GM23338 (cell line): Measurements from ENCODE around the gene TERT. TPM values are rescaled to one million over a fixed set of nuclear protein-coding genes. Genes with fewer than 3 reads are reported as not detected.

ENCODE experiments used
- ATAC-seq: fragments of 200-7000 bp; cut with Tn5 transposase; 3 replicates; pipeline ENCODE4 v1.9.1; 2020
- DNase-seq: peaks from one replicate; pipeline ENCODE4 v3.0.0-alpha.2; 2015; ENCODE audit warnings: low spot score
- H2AFZ ChIP-seq: fragments of 200-600 bp; sonication (generic); 2 replicates; pipeline ENCODE4 v1.8.0; 2016; ENCODE audit warnings: antibody characterized with exemption, mild to moderate bottlenecking, moderate library complexity
- H3F3A ChIP-seq: fragments of 200-600 bp; sonication (generic); replicated peaks from 2 replicates; pipeline ENCODE4 v1.8.0; 2017; ENCODE audit warnings: antibody characterized with exemption, mixed run types, low read depth
- H3K27ac ChIP-seq: fragments of 200-600 bp; sonication (generic); 2 replicates; pipeline ENCODE4 v1.6.1; 2016; ENCODE audit warnings: low read depth
- H3K27me3 ChIP-seq: fragments of 200-600 bp; sonication (generic); 2 replicates; pipeline ENCODE4 v1.8.0; 2016; ENCODE audit warnings: mild to moderate bottlenecking, mixed run types, moderate library complexity; ENCODE audit not compliant: insufficient read depth
- H3K36me3 ChIP-seq: fragments of 200-600 bp; sonication (generic); 2 replicates; pipeline ENCODE4 v1.8.0; 2016; ENCODE audit warnings: mild to moderate bottlenecking; ENCODE audit not compliant: insufficient read depth
- H3K4me1 ChIP-seq: fragments of 200-600 bp; sonication (generic); 2 replicates; pipeline ENCODE4 v1.8.0; 2016; ENCODE audit warnings: mild to moderate bottlenecking, moderate library complexity; ENCODE audit not compliant: insufficient read depth
- H3K4me2 ChIP-seq: fragments of 200-600 bp; sonication (generic); 2 replicates; pipeline ENCODE4 v1.7.1; 2017; ENCODE audit warnings: mixed run types
- H3K4me3 ChIP-seq: fragments of 200-600 bp; sonication (generic); 2 replicates; pipeline ENCODE4 v1.6.1; 2016; ENCODE audit warnings: mixed run types
- H3K79me2 ChIP-seq: fragments of 200-600 bp; sonication (generic); replicated peaks from 2 replicates; pipeline ENCODE4 v1.8.0; 2017; ENCODE audit warnings: mild to moderate bottlenecking; ENCODE audit not compliant: insufficient read depth
- H3K9me2 ChIP-seq: fragments of 200-600 bp; sonication (generic); 2 replicates; pipeline ENCODE4 v1.8.0; 2017; ENCODE audit not compliant: insufficient read depth
- H4K20me1 ChIP-seq: fragments of 200-600 bp; sonication (generic); replicated peaks from 2 replicates; pipeline ENCODE4 v1.8.0; 2017; ENCODE audit warnings: mild to moderate bottlenecking; ENCODE audit not compliant: insufficient read depth
- H3K27ac Mint-ChIP-seq: 2 replicates; pipeline ENCODE4 v1.8.0; 2020; ENCODE audit warnings: inconsistent platforms, mild to moderate bottlenecking, moderate library complexity, mixed read lengths
- H3K27me3 Mint-ChIP-seq: 3 replicates; pipeline ENCODE4 v1.8.0; 2022; ENCODE audit warnings: low read depth, mild to moderate bottlenecking, moderate library complexity, mixed read lengths, inconsistent platforms; ENCODE audit not compliant: insufficient read depth, poor library complexity
- H3K36me3 Mint-ChIP-seq: 3 replicates; pipeline ENCODE4 v1.8.0; 2021; ENCODE audit warnings: low read depth, mild to moderate bottlenecking, inconsistent platforms, moderate library complexity, mixed read lengths
- H3K4me1 Mint-ChIP-seq: 3 replicates; pipeline ENCODE4 v1.8.0; 2020; ENCODE audit warnings: mild to moderate bottlenecking, inconsistent platforms, mixed read lengths
- H3K4me3 Mint-ChIP-seq: 3 replicates; pipeline ENCODE4 v1.8.0; 2021; ENCODE audit warnings: moderate library complexity, mild to moderate bottlenecking, inconsistent platforms, mixed read lengths
- H3K9me3 Mint-ChIP-seq: 3 replicates; pipeline ENCODE4 v1.8.0; 2020; ENCODE audit warnings: moderate library complexity, mild to moderate bottlenecking, inconsistent platforms, mixed read lengths
- CREB1 ChIP-seq: fragments of 250-450 bp; sonication (Bioruptor Pico); IDR thresholded peaks from 2 replicates; pipeline ENCODE4 v1.5.0; 2020; ENCODE audit warnings: low read depth, mild to moderate bottlenecking, moderate library complexity
- EZH2 ChIP-seq: fragments of 200-600 bp; sonication (generic); IDR thresholded peaks from one replicate; pipeline ENCODE4 v1.8.0; 2017; ENCODE audit warnings: antibody characterized with exemption, mild to moderate bottlenecking, low read depth; ENCODE audit not compliant: unreplicated experiment
- EZH2phosphoT487 ChIP-seq: fragments of 200-600 bp; sonication (generic); IDR thresholded peaks from one replicate; pipeline ENCODE4 v1.8.1; 2018; ENCODE audit warnings: antibody characterized with exemption; ENCODE audit not compliant: unreplicated experiment
- JUNB ChIP-seq: IDR thresholded peaks from one replicate; pipeline ENCODE4 v1.6.1; 2016; ENCODE audit warnings: antibody characterized with exemption; ENCODE audit not compliant: unreplicated experiment
- NANOG ChIP-seq: IDR thresholded peaks from 2 replicates; pipeline ENCODE4 v1.6.1; 2016; ENCODE audit warnings: antibody characterized with exemption, borderline replicate concordance
- ZNF114 ChIP-seq: fragments of 250-450 bp; sonication (Bioruptor Pico); IDR thresholded peaks from 2 replicates; pipeline ENCODE4 v1.5.0; 2020; ENCODE audit warnings: mild to moderate bottlenecking, moderate library complexity
- polyA plus RNA-seq: library from polyadenylated mRNA; unstranded; fragments of >200 nt; fragmentation: Nextera tagmentation; extraction: Ambion mirVana; gene quantifications from 2 replicates; pipeline ENCODE4 v1.2.1, GENCODE V29; 2016
- total RNA-seq: library from RNA; depleted of rRNA; stranded (reverse); fragments of >200 nt; shearing (Covaris generic); gene quantifications from 2 replicates; pipeline ENCODE4 v1.2.3, GENCODE V29; 2014
- TF ChIP-seq, protein P1 (sequence below): fragments of 250-450 bp; sonication (Bioruptor Pico); IDR thresholded peaks from 2 replicates; pipeline ENCODE4 v1.5.0; 2020; ENCODE audit warnings: mild to moderate bottlenecking, moderate library complexity
- TF ChIP-seq, protein P2 (sequence below): IDR thresholded peaks from one replicate; pipeline ENCODE4 v1.6.1; 2018; ENCODE audit warnings: antibody characterized with exemption; ENCODE audit not compliant: unreplicated experiment

The TERT gene
- total and polyA plus RNA-seq, 2 experiments from 2014 or later = 9.8 to 46.4 TPM

DNA sequence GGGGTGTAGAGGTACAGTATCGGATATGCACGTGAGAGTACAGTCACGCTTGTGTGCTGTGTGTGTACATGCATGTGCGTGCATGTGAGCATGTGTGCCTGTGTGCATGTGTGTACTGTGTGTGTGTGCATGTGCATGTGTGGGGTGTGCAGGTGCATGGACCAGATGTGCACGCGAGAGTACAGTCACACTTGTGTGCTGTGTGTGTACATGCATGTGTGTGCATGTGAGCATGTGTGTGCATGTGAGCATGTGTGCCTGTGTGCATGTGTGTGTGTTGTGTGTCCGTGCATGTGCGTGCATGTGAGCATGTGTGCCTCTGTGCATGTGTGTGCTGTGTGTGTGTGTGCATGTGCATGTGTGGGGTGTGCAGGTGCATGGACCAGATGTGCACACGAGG lies 83.2 kb downstream of the TERT start:
- DNase-seq (no peak), ATAC-seq (no peak)
- Histone ChIP-seq H3K4me2 (no peak overlapping the region), H3F3A (no peaks in the 10 kb centered on the region), H3K9me2 (no peaks in the 10 kb centered on the region), H3K27ac (no peak overlapping the region), H4K20me1 (no peaks in the 10 kb centered on the region; the same call in 1 of the 2 replicates), H2AFZ (no peak overlapping the region), H3K27me3 (no peaks in the 10 kb centered on the region), H3K36me3 (no peaks in the 10 kb centered on the region), H3K79me2 (no peaks in the 10 kb centered on the region), H3K4me1 (no peaks in the 10 kb centered on the region), H3K4me3 (no peak overlapping the region)
- H3K27ac Mint-ChIP-seq = no peak overlapping the region
- H3K27me3 Mint-ChIP-seq = peaks cover 4% of the 10 kb centered on the region
- no peak for TF ChIP-seq EZH2phosphoT487
- TF ChIP-seq, protein P1, sequence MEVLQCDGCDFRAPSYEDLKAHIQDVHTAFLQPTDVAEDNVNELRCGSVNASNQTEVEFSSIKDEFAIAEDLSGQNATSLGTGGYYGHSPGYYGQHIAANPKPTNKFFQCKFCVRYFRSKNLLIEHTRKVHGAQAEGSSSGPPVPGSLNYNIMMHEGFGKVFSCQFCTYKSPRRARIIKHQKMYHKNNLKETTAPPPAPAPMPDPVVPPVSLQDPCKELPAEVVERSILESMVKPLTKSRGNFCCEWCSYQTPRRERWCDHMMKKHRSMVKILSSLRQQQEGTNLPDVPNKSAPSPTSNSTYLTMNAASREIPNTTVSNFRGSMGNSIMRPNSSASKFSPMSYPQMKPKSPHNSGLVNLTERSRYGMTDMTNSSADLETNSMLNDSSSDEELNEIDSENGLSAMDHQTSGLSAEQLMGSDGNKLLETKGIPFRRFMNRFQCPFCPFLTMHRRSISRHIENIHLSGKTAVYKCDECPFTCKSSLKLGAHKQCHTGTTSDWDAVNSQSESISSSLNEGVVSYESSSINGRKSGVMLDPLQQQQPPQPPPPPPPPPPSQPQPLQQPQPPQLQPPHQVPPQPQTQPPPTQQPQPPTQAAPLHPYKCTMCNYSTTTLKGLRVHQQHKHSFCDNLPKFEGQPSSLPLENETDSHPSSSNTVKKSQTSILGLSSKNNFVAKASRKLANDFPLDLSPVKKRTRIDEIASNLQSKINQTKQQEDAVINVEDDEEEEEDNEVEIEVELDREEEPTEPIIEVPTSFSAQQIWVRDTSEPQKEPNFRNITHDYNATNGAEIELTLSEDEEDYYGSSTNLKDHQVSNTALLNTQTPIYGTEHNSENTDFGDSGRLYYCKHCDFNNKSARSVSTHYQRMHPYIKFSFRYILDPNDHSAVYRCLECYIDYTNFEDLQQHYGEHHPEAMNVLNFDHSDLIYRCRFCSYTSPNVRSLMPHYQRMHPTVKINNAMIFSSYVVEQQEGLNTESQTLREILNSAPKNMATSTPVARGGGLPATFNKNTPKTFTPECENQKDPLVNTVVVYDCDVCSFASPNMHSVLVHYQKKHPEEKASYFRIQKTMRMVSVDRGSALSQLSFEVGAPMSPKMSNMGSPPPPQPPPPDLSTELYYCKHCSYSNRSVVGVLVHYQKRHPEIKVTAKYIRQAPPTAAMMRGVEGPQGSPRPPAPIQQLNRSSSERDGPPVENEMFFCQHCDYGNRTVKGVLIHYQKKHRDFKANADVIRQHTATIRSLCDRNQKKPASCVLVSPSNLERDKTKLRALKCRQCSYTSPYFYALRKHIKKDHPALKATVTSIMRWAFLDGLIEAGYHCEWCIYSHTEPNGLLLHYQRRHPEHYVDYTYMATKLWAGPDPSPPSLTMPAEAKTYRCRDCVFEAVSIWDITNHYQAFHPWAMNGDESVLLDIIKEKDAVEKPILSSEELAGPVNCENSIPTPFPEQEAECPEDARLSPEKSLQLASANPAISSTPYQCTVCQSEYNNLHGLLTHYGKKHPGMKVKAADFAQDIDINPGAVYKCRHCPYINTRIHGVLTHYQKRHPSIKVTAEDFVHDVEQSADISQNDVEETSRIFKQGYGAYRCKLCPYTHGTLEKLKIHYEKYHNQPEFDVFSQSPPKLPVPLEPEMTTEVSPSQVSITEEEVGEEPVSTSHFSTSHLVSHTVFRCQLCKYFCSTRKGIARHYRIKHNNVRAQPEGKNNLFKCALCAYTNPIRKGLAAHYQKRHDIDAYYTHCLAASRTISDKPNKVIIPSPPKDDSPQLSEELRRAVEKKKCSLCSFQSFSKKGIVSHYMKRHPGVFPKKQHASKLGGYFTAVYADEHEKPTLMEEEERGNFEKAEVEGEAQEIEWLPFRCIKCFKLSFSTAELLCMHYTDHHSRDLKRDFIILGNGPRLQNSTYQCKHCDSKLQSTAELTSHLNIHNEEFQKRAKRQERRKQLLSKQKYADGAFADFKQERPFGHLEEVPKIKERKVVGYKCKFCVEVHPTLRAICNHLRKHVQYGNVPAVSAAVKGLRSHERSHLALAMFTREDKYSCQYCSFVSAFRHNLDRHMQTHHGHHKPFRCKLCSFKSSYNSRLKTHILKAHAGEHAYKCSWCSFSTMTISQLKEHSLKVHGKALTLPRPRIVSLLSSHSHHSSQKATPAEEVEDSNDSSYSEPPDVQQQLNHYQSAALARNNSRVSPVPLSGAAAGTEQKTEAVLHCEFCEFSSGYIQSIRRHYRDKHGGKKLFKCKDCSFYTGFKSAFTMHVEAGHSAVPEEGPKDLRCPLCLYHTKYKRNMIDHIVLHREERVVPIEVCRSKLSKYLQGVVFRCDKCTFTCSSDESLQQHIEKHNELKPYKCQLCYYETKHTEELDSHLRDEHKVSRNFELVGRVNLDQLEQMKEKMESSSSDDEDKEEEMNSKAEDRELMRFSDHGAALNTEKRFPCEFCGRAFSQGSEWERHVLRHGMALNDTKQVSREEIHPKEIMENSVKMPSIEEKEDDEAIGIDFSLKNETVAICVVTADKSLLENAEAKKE (CRISPR knock-in tag) = no peak
- H3K4me1 Mint-ChIP-seq = peaks cover 3% of the 10 kb centered on the region; the same call in 2 of the 3 replicates
- H3K36me3 Mint-ChIP-seq = no peaks in the 10 kb centered on the region; the same call in 2 of the 3 replicates
- H3K4me3 Mint-ChIP-seq = no peak overlapping the region
- peaks cover 3% of the 10 kb centered on the region; the same call in 1 of the 3 replicates for H3K9me3 Mint-ChIP-seq

DNA sequence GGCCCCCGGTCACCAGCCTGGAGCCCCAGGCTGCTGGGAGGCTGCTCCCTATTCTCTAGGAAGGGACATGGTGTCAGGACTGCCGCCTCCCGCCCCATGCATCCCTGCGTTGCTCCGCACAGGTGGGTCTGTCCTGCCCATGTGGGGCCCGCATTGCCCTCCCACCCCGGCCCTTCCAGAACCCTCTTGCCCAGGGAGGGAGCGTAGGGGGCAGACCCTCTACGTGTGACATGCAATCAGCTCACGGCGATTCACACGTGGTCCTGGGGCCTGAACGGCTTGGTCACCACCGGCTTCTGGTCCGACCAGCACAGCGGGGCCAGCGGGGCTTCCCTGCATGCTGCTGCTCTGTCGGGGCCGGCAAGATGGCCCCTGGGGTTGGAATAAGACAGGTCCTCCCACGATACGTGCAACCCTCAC lies 84.0 kb downstream of the TERT start:
- Mint-ChIP-seq H3K4me3 (no peak overlapping the region), H3K27me3 (peaks cover 4% of the 10 kb centered on the region), H3K4me1 (peaks cover 3% of the 10 kb centered on the region; the same call in 2 of the 3 replicates), H3K9me3 (peaks cover under 1% of the 10 kb centered on the region; the same call in 1 of the 3 replicates), H3K27ac (no peak overlapping the region), H3K36me3 (no peaks in the 10 kb centered on the region; the same call in 2 of the 3 replicates)
- Histone ChIP-seq H3K27ac (no peak overlapping the region), H4K20me1 (no peaks in the 10 kb centered on the region; the same call in 1 of the 2 replicates), H3F3A (no peaks in the 10 kb centered on the region), H3K4me1 (no peaks in the 10 kb centered on the region), H3K9me2 (no peaks in the 10 kb centered on the region), H3K4me2 (no peak overlapping the region), H3K36me3 (no peaks in the 10 kb centered on the region), H2AFZ (no peak overlapping the region), H3K79me2 (no peaks in the 10 kb centered on the region), H3K4me3 (no peak overlapping the region), H3K27me3 (no peaks in the 10 kb centered on the region)
- ATAC-seq = no peak
- DNase-seq = no peak
- no peak for TF ChIP-seq EZH2phosphoT487
- TF ChIP-seq EZH2 = no peak
- no peak for TF ChIP-seq ZNF114 (CRISPR knock-in tag)
- TF ChIP-seq CREB1 (CRISPR knock-in tag) = no peak
- TF ChIP-seq NANOG = no peak
- no peak for TF ChIP-seq JUNB
- TF ChIP-seq, protein P2, sequence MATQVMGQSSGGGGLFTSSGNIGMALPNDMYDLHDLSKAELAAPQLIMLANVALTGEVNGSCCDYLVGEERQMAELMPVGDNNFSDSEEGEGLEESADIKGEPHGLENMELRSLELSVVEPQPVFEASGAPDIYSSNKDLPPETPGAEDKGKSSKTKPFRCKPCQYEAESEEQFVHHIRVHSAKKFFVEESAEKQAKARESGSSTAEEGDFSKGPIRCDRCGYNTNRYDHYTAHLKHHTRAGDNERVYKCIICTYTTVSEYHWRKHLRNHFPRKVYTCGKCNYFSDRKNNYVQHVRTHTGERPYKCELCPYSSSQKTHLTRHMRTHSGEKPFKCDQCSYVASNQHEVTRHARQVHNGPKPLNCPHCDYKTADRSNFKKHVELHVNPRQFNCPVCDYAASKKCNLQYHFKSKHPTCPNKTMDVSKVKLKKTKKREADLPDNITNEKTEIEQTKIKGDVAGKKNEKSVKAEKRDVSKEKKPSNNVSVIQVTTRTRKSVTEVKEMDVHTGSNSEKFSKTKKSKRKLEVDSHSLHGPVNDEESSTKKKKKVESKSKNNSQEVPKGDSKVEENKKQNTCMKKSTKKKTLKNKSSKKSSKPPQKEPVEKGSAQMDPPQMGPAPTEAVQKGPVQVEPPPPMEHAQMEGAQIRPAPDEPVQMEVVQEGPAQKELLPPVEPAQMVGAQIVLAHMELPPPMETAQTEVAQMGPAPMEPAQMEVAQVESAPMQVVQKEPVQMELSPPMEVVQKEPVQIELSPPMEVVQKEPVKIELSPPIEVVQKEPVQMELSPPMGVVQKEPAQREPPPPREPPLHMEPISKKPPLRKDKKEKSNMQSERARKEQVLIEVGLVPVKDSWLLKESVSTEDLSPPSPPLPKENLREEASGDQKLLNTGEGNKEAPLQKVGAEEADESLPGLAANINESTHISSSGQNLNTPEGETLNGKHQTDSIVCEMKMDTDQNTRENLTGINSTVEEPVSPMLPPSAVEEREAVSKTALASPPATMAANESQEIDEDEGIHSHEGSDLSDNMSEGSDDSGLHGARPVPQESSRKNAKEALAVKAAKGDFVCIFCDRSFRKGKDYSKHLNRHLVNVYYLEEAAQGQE = no peak
